Progenitor cell of endocrine pancreas (in vitro differentiated cells): ENCODE data around the gene OGDH. TPM values are rescaled to one million over a fixed set of nuclear protein-coding genes. Genes with fewer than 3 reads are reported as not detected.

ENCODE experiments used
- DNase-seq: peaks from one replicate; pipeline ENCODE4 v3.0.0; 2021; ENCODE audit warnings: low spot score; ENCODE audit not compliant: unreplicated experiment
- H3K27ac Mint-ChIP-seq: 2 replicates; pipeline ENCODE4 v1.8.0; 2021; ENCODE audit warnings: mild to moderate bottlenecking, moderate library complexity, mixed read lengths
- H3K27me3 Mint-ChIP-seq: 2 replicates; pipeline ENCODE4 v1.8.0; 2021; ENCODE audit warnings: mixed read lengths
- H3K36me3 Mint-ChIP-seq: 2 replicates; pipeline ENCODE4 v1.8.0; 2022; ENCODE audit warnings: mixed read lengths; ENCODE audit not compliant: insufficient read depth
- H3K4me1 Mint-ChIP-seq: 2 replicates; pipeline ENCODE4 v1.8.0; 2021; ENCODE audit warnings: low read depth, mixed read lengths
- H3K4me3 Mint-ChIP-seq: 2 replicates; pipeline ENCODE4 v1.8.0; 2021; ENCODE audit warnings: low read depth, mild to moderate bottlenecking, moderate library complexity, mixed read lengths
- H3K9me3 Mint-ChIP-seq: 2 replicates; pipeline ENCODE4 v1.8.0; 2021; ENCODE audit warnings: low read depth, mixed read lengths
- CTCF ChIP-seq: fragments of 200-600 bp; sonication (generic); IDR thresholded peaks from one replicate; pipeline ENCODE4 v1.5.0; 2021; ENCODE audit warnings: antibody characterized with exemption, mild to moderate bottlenecking; ENCODE audit not compliant: unreplicated experiment
- total RNA-seq: library from RNA; stranded (reverse); gene quantifications from 2 replicates; pipeline ENCODE4 v1.2.1, GENCODE V29; 2021

OGDH gene
- total RNA-seq, 1 donor from 2014 or later, result 105 TPM

GRCh38 chr7:44678471-44679179, 72.2 kb downstream of the OGDH start:
- Mint-ChIP-seq H3K4me3 (no peak overlapping the region), H3K9me3 (no peaks in the 10 kb centered on the region), H3K27me3 (no peaks in the 10 kb centered on the region), H3K36me3 (peaks cover 13% of the 10 kb centered on the region), H3K4me1 (no peaks in the 10 kb centered on the region), H3K27ac (no peak overlapping the region)
- no peak for DNase-seq
- no peak for TF ChIP-seq CTCF

GRCh38 chr7:44681645-44682044, 75.2 kb downstream of the OGDH start:
- no peaks in the 10 kb centered on the region for H3K27me3 Mint-ChIP-seq
- peaks cover 22% of the 10 kb centered on the region for H3K36me3 Mint-ChIP-seq
- DNase-seq, result no peak
- no peak overlapping the region for H3K4me3 Mint-ChIP-seq
- H3K4me1 Mint-ChIP-seq, result no peaks in the 10 kb centered on the region
- no peak overlapping the region for H3K27ac Mint-ChIP-seq
- TF ChIP-seq CTCF, result no peak
- no peaks in the 10 kb centered on the region for H3K9me3 Mint-ChIP-seq

- Mint-ChIP-seq H3K4me1 (no peaks in the 10 kb centered on the region), H3K27ac (no peak overlapping the region), H3K36me3 (peaks cover 23% of the 10 kb centered on the region), H3K9me3 (no peaks in the 10 kb centered on the region), H3K27me3 (no peaks in the 10 kb centered on the region), H3K4me3 (no peak overlapping the region)
- DNase-seq, result no peak
- no peak for TF ChIP-seq CTCF
Measured at GRCh38 chr7:44685723-44686122, 79.3 kb downstream of the OGDH start.

- no peaks in the 10 kb centered on the region for H3K4me1 Mint-ChIP-seq
- H3K36me3 Mint-ChIP-seq, result peaks cover 16% of the 10 kb centered on the region
- H3K27ac Mint-ChIP-seq, result no peak overlapping the region
Measured at GRCh38 chr7:44689427-44689826, 83.0 kb downstream of the OGDH start.

GRCh38 chr7:44693641-44694313, 87.3 kb downstream of the OGDH start:
- no peaks in the 10 kb centered on the region for H3K4me1 Mint-ChIP-seq
- peaks cover 32% of the 10 kb centered on the region for H3K36me3 Mint-ChIP-seq

More at GRCh38 chr7:44689427-44689826, 83.0 kb downstream of the OGDH start:
- H3K9me3 Mint-ChIP-seq, result no peaks in the 10 kb centered on the region
- no peak for TF ChIP-seq CTCF
- DNase-seq, result no peak
- no peak overlapping the region for H3K4me3 Mint-ChIP-seq
- H3K27me3 Mint-ChIP-seq, result no peaks in the 10 kb centered on the region

More at GRCh38 chr7:44693641-44694313, 87.3 kb downstream of the OGDH start:
- H3K27ac Mint-ChIP-seq, result no peak overlapping the region
- H3K9me3 Mint-ChIP-seq, result no peaks in the 10 kb centered on the region
- DNase-seq, result no peak
- TF ChIP-seq CTCF, result no peak
- no peaks in the 10 kb centered on the region for H3K27me3 Mint-ChIP-seq
- no peak overlapping the region for H3K4me3 Mint-ChIP-seq
